Lower leg skin (tissue), 3 donors: ENCODE results near the gene MYO7A.

ENCODE experiments used
- CTCF ChIP-seq, 3 donors: fragments of 450-650 bp; IDR thresholded peaks; one replicate each; pipeline ENCODE4 v1.5.1; 2016; ENCODE audit warnings: antibody characterized with exemption in 3 of 3, mild to moderate bottlenecking in 3 of 3, moderate library complexity in 2 of 3
- POLR2A ChIP-seq, 2 donors: fragments of 450-650 bp; IDR thresholded peaks; one replicate each; pipeline ENCODE4 v1.6.1; 2016 to 2017; ENCODE audit warnings: antibody characterized with exemption in 2 of 2, mild to moderate bottlenecking in 1 of 2, moderate library complexity in 1 of 2

GRCh38 chr11:77206264-77207018 lies 78.4 kb downstream of the MYO7A start:
- TF ChIP-seq CTCF (IDR thresholded peaks at IDR 0.05) (no peak), POLR2A (IDR thresholded peaks at IDR 0.05) (no peak)
